HL-60 (cell line): Measurements from ENCODE around the gene ITIH1.

Experiments
- DNase-seq, 2 experiments: peaks; one replicate each; pipeline ENCODE4 v3.0.0-alpha.2; 2010 to 2020; ENCODE audit warnings: low read depth in 1 of 2, low spot score in 1 of 2
- H3K27ac ChIP-seq: fragments of 250-450 bp; sonication (Bioruptor Pico); replicated peaks from 2 replicates; pipeline ENCODE4 v1.5.1; 2020; ENCODE audit warnings: mild to moderate bottlenecking, moderate library complexity
- H3K27me3 ChIP-seq: fragments of 250-450 bp; sonication (Bioruptor Pico); 2 replicates; pipeline ENCODE4 v1.5.1; 2021; ENCODE audit warnings: mild to moderate bottlenecking, moderate library complexity; ENCODE audit not compliant: insufficient read depth, poor library complexity, severe bottlenecking
- H3K4me3 ChIP-seq: replicated peaks from 2 replicates; pipeline ENCODE4 v1.5.1; 2011; ENCODE audit warnings: mild to moderate bottlenecking, control low read depth, low read length; ENCODE audit not compliant: insufficient read depth
- GABPA ChIP-seq: IDR thresholded peaks from 2 replicates; pipeline ENCODE4 v1.6.1; 2012; ENCODE audit warnings: low read depth
- POLR2AphosphoS5 ChIP-seq: IDR thresholded peaks from 2 replicates; pipeline ENCODE4 v1.6.1; 2012; ENCODE audit warnings: low read depth
- SPI1 ChIP-seq: IDR thresholded peaks from 2 replicates; pipeline ENCODE4 v1.6.1; 2012; ENCODE audit warnings: low read depth, mild to moderate bottlenecking, borderline replicate concordance
- TF ChIP-seq, protein P1 (sequence below): IDR thresholded peaks from 2 replicates; pipeline ENCODE4 v1.6.1; 2012; ENCODE audit warnings: low read depth; ENCODE audit not compliant: insufficient replicate concordance
- TF ChIP-seq, protein P2 (sequence below): IDR thresholded peaks from one replicate; pipeline ENCODE4 v1.5.1; 2011; ENCODE audit warnings: low read length, control low read depth, inconsistent platforms; ENCODE audit not compliant: insufficient read depth

ITIH1 gene

DNA sequence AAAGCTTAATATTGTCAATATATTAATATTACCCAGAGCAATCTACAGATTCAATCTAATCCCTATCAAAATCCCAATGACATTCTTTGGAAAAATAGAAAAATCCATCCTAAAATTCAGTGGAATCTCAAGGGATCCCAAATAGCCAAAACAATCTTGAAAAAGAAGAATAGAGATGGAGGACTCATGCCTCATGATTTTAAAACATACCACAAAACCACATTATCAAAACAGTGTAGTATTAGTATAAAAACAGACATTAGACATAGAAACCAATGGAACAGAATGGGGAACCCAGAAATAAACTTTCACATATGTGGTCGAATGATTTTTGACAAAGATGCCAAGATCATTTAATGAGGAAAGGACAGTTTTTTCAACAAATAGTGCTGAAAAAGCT lies 21.3 kb upstream of the ITIH1 start:
- no peak for DNase-seq
- Histone ChIP-seq H3K4me3 (no peak overlapping the region), H3K27ac (no peak overlapping the region), H3K27me3 (no peaks in the 10 kb centered on the region)
- TF ChIP-seq SPI1, result no peak
- TF ChIP-seq, protein P1, sequence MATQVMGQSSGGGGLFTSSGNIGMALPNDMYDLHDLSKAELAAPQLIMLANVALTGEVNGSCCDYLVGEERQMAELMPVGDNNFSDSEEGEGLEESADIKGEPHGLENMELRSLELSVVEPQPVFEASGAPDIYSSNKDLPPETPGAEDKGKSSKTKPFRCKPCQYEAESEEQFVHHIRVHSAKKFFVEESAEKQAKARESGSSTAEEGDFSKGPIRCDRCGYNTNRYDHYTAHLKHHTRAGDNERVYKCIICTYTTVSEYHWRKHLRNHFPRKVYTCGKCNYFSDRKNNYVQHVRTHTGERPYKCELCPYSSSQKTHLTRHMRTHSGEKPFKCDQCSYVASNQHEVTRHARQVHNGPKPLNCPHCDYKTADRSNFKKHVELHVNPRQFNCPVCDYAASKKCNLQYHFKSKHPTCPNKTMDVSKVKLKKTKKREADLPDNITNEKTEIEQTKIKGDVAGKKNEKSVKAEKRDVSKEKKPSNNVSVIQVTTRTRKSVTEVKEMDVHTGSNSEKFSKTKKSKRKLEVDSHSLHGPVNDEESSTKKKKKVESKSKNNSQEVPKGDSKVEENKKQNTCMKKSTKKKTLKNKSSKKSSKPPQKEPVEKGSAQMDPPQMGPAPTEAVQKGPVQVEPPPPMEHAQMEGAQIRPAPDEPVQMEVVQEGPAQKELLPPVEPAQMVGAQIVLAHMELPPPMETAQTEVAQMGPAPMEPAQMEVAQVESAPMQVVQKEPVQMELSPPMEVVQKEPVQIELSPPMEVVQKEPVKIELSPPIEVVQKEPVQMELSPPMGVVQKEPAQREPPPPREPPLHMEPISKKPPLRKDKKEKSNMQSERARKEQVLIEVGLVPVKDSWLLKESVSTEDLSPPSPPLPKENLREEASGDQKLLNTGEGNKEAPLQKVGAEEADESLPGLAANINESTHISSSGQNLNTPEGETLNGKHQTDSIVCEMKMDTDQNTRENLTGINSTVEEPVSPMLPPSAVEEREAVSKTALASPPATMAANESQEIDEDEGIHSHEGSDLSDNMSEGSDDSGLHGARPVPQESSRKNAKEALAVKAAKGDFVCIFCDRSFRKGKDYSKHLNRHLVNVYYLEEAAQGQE, result no peak
- TF ChIP-seq, protein P2, sequence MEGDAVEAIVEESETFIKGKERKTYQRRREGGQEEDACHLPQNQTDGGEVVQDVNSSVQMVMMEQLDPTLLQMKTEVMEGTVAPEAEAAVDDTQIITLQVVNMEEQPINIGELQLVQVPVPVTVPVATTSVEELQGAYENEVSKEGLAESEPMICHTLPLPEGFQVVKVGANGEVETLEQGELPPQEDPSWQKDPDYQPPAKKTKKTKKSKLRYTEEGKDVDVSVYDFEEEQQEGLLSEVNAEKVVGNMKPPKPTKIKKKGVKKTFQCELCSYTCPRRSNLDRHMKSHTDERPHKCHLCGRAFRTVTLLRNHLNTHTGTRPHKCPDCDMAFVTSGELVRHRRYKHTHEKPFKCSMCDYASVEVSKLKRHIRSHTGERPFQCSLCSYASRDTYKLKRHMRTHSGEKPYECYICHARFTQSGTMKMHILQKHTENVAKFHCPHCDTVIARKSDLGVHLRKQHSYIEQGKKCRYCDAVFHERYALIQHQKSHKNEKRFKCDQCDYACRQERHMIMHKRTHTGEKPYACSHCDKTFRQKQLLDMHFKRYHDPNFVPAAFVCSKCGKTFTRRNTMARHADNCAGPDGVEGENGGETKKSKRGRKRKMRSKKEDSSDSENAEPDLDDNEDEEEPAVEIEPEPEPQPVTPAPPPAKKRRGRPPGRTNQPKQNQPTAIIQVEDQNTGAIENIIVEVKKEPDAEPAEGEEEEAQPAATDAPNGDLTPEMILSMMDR, result no peak
- no peak for TF ChIP-seq POLR2AphosphoS5
- no peak for TF ChIP-seq GABPA

DNA sequence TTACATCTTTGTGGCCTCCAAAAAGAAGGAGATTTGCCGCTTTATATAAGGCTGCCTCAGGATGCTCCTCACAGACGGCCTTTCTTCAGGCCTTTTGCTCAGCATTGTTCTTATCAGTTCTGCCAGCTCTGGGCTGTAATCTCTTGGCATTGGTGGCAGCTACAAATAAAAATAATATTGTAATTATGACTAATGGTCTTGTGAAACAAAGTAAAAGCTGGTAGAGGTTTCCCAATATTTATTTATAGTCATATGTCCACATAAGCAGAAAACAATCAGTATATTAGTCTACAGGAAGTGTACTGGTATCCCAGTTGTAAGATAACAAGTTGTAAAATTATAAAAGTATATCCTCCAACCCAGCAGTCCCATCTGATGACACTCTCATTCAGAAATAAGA lies 13.9 kb upstream of the ITIH1 start:
- no peak for DNase-seq
- TF ChIP-seq, protein P2, result no peak
- TF ChIP-seq POLR2AphosphoS5, result no peak
- Histone ChIP-seq H3K4me3 (no peak overlapping the region), H3K27me3 (no peaks in the 10 kb centered on the region), H3K27ac (no peak overlapping the region)

DNA sequence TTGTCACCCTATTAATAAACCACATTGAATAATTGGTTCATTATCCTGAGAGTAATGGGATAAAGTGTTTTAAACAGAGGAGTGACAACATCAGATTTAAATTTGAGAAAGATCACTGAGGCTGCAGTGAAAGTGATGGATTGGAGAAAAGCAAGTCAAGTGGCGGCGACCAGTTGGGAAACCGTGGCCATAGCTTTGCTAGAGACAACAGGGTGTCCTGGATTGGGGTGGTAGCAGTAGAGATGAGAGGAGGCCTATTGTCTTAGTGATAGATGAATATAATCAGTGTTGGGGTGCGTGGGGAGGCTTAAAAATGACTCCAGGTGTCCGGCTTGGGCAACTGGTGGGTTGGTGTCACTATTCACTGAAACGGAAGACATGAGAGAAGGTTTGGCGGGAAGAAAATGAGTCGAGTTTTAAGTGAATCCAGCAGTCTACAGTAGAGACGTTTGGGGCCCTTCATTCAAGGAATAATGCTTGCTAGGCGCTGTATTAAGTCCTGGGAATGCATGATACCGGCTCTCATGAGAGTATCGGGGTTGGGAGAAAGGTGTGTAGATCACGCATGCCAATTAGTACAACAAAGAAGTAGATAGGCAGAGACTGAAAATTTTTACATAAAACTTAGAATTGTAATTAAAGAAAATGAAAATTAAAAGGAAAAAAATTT lies 7.5 kb upstream of the ITIH1 start:
- peak overlapping the region; percentile 99 for H3K4me3 ChIP-seq
- no peak for DNase-seq
- H3K27ac ChIP-seq, result peak overlapping the region; percentile 89
- no peaks in the 10 kb centered on the region for H3K27me3 ChIP-seq
- no peak for TF ChIP-seq POLR2AphosphoS5
- TF ChIP-seq, protein P1, result no peak
- no peak for TF ChIP-seq SPI1
- TF ChIP-seq, protein P2, result no peak
- TF ChIP-seq GABPA, result no peak
